ENCODE measurements around the gene WDR82.

WDR82 gene

DNA sequence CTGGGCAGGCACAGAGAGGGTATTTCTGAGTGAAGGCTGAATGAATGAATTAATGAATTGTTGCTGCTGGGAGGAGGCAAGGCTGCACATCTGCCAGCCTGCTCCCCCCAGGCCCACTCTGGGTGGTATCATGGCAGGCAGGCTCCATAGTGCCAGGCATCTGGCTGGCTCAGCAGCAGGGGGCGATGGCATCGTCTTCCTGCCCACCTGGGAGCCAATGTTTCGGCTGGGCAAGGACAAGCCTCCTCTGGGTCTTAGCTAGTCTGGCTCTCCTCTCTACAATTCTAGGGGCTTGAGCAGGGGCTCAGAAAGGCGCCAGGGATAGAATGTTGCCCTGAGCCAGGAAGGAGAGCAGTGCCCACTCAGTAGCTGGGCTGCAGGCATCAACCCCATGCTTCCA lies 51.3 kb downstream of the WDR82 start:
- Histone ChIP-seq H3K27ac (ENCODE audit: low read length) (no peak overlapping the region), H3K4me1 (ENCODE audit: control insufficient read depth, insufficient read depth, low read length) (peaks cover 2% of the 10 kb centered on the region), H3K9ac (ENCODE audit: low read length in 2 of 2) (no peak overlapping the region), H3K36me3 (ENCODE audit: control insufficient read depth in 2 of 2, insufficient read depth in 2 of 2, low read length in 2 of 2) (peaks cover 29 to 31% of the 10 kb centered on the region in 2 donors), H3K27me3 (ENCODE audit: control insufficient read depth in 1 of 2, insufficient read depth in 2 of 2, low read length in 2 of 2) (no peaks in the 10 kb centered on the region), H3K9me3 (ENCODE audit: control insufficient read depth in 2 of 2, low read length in 2 of 2) (no peaks in the 10 kb centered on the region), H3K4me3 (ENCODE audit: low read length in 2 of 2) (no peak overlapping the region)

GRCh38 chr3:52226229-52226817 lies 52.1 kb downstream of the WDR82 start:
- Histone ChIP-seq H3K36me3 (ENCODE audit: control insufficient read depth in 2 of 2, insufficient read depth in 2 of 2, low read length in 2 of 2) (peaks cover 28 to 31% of the 10 kb centered on the region in 2 donors), H3K27ac (ENCODE audit: low read length) (no peak overlapping the region), H3K4me1 (ENCODE audit: control insufficient read depth, insufficient read depth, low read length) (peaks cover 3% of the 10 kb centered on the region), H3K27me3 (ENCODE audit: control insufficient read depth in 1 of 2, insufficient read depth in 2 of 2, low read length in 2 of 2) (no peaks in the 10 kb centered on the region), H3K9ac (ENCODE audit: low read length in 2 of 2) (no peak overlapping the region), H3K9me3 (ENCODE audit: control insufficient read depth in 2 of 2, low read length in 2 of 2) (no peaks in the 10 kb centered on the region), H3K4me3 (ENCODE audit: low read length in 2 of 2) (no peak overlapping the region)

- peaks cover 21 to 24% of the 10 kb centered on the region in 2 donors for H3K36me3 ChIP-seq (ENCODE audit: control insufficient read depth in 2 of 2, insufficient read depth in 2 of 2, low read length in 2 of 2)
- no peak within 1 kb of the TSS for H3K27ac ChIP-seq (ENCODE audit: low read length)
Measured at GRCh38 chr3:52225452-52226228, 52.8 kb downstream of the WDR82 start, which contains the start of gene TLR9. Gene TLR9, minus strand, starts transcription at chr3:52225645. Its CDS starts 116 bp downstream, at chr3:52225529.

GRCh38 chr3:52223449-52224408 lies 54.7 kb downstream of the WDR82 start:
- Histone ChIP-seq H3K27me3 (ENCODE audit: control insufficient read depth in 1 of 2, insufficient read depth in 2 of 2, low read length in 2 of 2) (no peaks in the 10 kb centered on the region), H3K9ac (ENCODE audit: low read length in 2 of 2) (no peak overlapping the region), H3K27ac (ENCODE audit: low read length) (no peak overlapping the region), H3K4me1 (ENCODE audit: control insufficient read depth, insufficient read depth, low read length) (peaks cover 8% of the 10 kb centered on the region), H3K36me3 (ENCODE audit: control insufficient read depth in 2 of 2, insufficient read depth in 2 of 2, low read length in 2 of 2) (peaks cover 2 to 7% of the 10 kb centered on the region in 2 donors), H3K4me3 (ENCODE audit: low read length in 2 of 2) (no peak overlapping the region), H3K9me3 (ENCODE audit: control insufficient read depth in 2 of 2, low read length in 2 of 2) (no peaks in the 10 kb centered on the region)

More at GRCh38 chr3:52225452-52226228, 52.8 kb downstream of the WDR82 start, which contains the start of gene TLR9:
- no peak within 1 kb of the TSS for H3K9ac ChIP-seq (ENCODE audit: low read length in 2 of 2)
- H3K9me3 ChIP-seq (ENCODE audit: control insufficient read depth in 2 of 2, low read length in 2 of 2), result no peaks in the 10 kb centered on the region
- H3K27me3 ChIP-seq (ENCODE audit: control insufficient read depth in 1 of 2, insufficient read depth in 2 of 2, low read length in 2 of 2), result no peaks in the 10 kb centered on the region
- peaks cover 6% of the 10 kb centered on the region for H3K4me1 ChIP-seq (ENCODE audit: control insufficient read depth, insufficient read depth, low read length)
- no peak within 1 kb of the TSS for H3K4me3 ChIP-seq (ENCODE audit: low read length in 2 of 2)

DNA sequence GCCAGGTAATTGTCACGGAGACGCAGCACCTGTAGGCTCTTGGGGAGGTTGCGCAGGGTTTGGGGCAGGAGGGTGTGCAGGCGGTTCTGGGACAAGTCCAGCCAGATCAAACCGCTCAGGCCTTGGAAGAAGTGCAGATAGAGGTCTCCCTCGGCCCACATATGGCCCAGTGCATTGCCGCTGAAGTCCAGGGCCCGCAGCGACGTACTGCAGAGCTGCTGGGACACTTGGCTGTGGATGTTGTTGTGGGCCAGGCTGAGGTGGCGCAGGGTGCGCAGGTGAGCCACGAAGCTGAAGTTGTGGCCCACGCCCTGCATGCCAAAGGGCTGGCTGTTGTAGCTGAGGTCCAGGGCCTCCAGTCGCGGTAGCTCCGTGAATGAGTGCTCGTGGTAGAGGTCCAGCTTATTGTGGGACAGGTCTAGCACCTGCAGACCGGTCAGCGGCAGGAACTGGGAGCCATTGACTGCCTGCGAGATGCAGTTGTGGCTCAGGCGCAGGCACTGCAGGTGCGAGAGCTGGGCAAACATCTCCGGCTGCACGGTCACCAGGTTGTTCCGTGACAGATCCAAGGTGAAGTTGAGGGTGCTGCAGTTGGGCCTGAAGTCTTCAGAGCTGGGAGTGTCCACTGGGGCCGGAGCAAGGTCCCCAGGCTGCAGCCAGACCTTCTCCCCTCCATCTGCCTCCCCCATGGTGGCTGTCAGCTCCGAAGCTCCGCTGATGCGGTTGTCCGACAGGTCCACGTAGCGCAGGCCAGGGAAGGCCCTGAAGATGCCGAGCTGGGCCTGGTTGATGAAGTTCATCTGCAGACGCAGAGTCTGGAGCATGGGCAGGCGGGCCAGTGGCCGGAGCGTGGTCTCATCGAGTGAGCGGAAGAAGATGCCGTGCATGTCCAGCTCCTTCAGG lies 55.9 kb downstream of the WDR82 start:
- Histone ChIP-seq H3K36me3 (ENCODE audit: control insufficient read depth in 2 of 2, insufficient read depth in 2 of 2, low read length in 2 of 2) (peaks cover 0 to 1% of the 10 kb centered on the region in 2 donors), H3K4me1 (ENCODE audit: control insufficient read depth, insufficient read depth, low read length) (peaks cover 10% of the 10 kb centered on the region), H3K9ac (ENCODE audit: low read length in 2 of 2) (no peak overlapping the region), H3K4me3 (ENCODE audit: low read length in 2 of 2) (no peak overlapping the region), H3K27me3 (ENCODE audit: control insufficient read depth in 1 of 2, insufficient read depth in 2 of 2, low read length in 2 of 2) (no peaks in the 10 kb centered on the region), H3K27ac (ENCODE audit: low read length) (no peak overlapping the region), H3K9me3 (ENCODE audit: control insufficient read depth in 2 of 2, low read length in 2 of 2) (no peaks in the 10 kb centered on the region)

DNA sequence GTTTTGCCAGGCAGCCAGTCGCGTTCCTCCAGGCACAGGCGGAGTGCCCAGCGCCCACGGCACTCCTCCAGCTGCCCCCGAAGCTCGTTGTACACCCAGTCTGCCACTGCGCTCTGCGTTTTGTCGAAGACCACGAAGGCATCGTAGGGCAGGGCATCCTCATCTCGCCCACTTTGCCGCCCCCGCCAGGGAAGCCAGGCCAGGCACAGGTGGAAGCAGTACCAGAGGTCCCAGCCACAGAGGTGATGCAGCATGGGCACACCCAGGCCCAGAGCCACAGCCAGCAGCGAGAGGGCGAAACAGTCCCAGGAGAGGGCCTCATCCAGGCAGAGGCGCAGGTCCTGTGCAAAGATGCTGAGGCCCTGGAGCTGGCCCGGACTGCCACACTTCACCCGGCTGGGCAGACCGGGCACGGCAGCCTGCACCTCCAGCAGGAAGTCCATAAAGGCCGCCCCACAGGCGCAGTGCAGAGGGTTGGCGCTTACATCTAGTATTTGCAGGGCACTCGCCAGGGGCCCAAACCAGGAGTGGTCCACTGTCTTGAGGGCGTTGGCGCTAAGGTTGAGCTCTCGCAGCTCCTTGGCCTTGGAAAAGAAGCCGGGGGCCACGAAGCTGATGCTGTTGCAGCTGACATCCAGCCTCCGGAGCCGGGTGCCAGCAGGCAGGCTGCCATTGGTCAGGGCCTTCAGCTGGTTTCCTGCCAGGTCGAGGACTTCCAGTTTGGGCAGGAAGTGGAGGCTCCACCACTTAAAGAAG lies 56.7 kb downstream of the WDR82 start:
- peaks cover 17% of the 10 kb centered on the region for H3K4me1 ChIP-seq (ENCODE audit: control insufficient read depth, insufficient read depth, low read length)

DNA sequence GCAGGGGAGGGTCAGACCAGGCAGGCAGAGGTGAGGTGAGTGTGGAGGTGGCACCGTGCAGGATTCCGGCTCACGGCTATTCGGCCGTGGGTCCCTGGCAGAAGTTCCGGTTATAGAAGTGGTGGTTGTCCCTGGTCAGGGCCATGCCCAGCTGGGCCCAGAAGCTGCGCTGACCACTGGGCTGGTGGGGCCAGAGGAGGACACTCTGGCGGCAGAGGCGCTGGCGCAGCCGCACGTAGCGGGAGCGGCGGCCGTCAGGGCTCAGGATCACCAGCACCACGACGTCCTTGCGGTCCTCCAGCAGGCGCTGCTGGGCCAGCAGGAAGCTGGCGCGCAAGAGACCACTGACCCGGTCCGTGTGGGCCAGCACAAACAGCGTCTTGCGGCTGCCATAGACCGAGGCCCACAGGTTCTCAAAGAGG lies 57.3 kb downstream of the WDR82 start:
- H3K9me3 ChIP-seq (ENCODE audit: control insufficient read depth in 2 of 2, low read length in 2 of 2), result no peaks in the 10 kb centered on the region
- H3K27me3 ChIP-seq (ENCODE audit: control insufficient read depth in 1 of 2, insufficient read depth in 2 of 2, low read length in 2 of 2), result no peaks in the 10 kb centered on the region
- no peak overlapping the region for H3K9ac ChIP-seq (ENCODE audit: low read length in 2 of 2)
- H3K4me3 ChIP-seq (ENCODE audit: low read length in 2 of 2), result no peak overlapping the region
- H3K27ac ChIP-seq (ENCODE audit: low read length), result no peak overlapping the region
- peaks cover 21% of the 10 kb centered on the region for H3K4me1 ChIP-seq (ENCODE audit: control insufficient read depth, insufficient read depth, low read length)
- no peaks in the 10 kb centered on the region for H3K36me3 ChIP-seq (ENCODE audit: control insufficient read depth in 2 of 2, insufficient read depth in 2 of 2, low read length in 2 of 2)

More for the DNA sequence above, 56.7 kb downstream of the WDR82 start:
- no peak overlapping the region for H3K9ac ChIP-seq (ENCODE audit: low read length in 2 of 2)
- no peaks in the 10 kb centered on the region for H3K36me3 ChIP-seq (ENCODE audit: control insufficient read depth in 2 of 2, insufficient read depth in 2 of 2, low read length in 2 of 2)
- no peaks in the 10 kb centered on the region for H3K9me3 ChIP-seq (ENCODE audit: control insufficient read depth in 2 of 2, low read length in 2 of 2)
- H3K4me3 ChIP-seq (ENCODE audit: low read length in 2 of 2), result no peak overlapping the region
- H3K27me3 ChIP-seq (ENCODE audit: control insufficient read depth in 1 of 2, insufficient read depth in 2 of 2, low read length in 2 of 2), result no peaks in the 10 kb centered on the region
- H3K27ac ChIP-seq (ENCODE audit: low read length), result no peak overlapping the region

DNA sequence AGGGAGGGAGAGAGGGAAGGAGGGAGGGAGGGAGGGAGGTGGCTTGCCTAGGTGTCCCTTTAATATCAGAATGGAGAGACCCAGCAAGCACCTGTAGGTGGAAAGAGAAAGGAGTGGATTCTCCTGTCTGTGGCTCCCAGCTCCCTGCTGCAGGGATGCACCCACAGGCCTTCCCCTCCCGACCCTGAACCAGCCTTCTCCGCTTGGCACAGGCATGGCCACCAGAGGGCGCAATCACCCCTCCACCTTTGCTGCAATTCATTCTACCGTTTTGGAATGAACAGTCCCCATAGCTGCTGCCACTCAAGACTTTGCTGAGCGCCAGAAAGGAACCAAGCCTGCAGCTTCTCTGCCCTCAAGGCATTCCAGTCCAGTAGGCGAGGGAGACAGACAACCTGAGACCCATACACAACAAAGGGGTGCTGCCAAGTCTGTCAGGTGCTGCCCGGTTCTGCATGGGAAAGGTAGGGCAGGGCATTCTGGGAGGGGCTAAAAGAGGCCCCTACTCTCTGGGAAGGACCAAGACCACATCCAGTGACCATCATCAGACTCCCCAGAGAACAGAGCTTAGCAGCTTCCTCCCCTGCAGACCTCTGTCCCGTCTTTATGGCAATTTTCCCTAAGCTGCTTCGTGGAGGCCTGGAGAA lies 57.9 kb downstream of the WDR82 start:
- Histone ChIP-seq H3K36me3 (ENCODE audit: control insufficient read depth in 2 of 2, insufficient read depth in 2 of 2, low read length in 2 of 2) (peaks cover 0 to 4% of the 10 kb centered on the region in 2 donors), H3K4me3 (ENCODE audit: low read length in 2 of 2) (no peak overlapping the region), H3K4me1 (ENCODE audit: control insufficient read depth, insufficient read depth, low read length) (peaks cover 21% of the 10 kb centered on the region), H3K9me3 (ENCODE audit: control insufficient read depth in 2 of 2, low read length in 2 of 2) (no peaks in the 10 kb centered on the region), H3K27ac (ENCODE audit: low read length) (no peak overlapping the region), H3K27me3 (ENCODE audit: control insufficient read depth in 1 of 2, insufficient read depth in 2 of 2, low read length in 2 of 2) (no peaks in the 10 kb centered on the region), H3K9ac (ENCODE audit: low read length in 2 of 2) (no peak overlapping the region)

- Histone ChIP-seq H3K27me3 (ENCODE audit: control insufficient read depth in 1 of 2, insufficient read depth in 2 of 2, low read length in 2 of 2) (no peaks in the 10 kb centered on the region), H3K9ac (ENCODE audit: low read length in 2 of 2) (no peak overlapping the region), H3K27ac (ENCODE audit: low read length) (peak overlapping the region; percentile 11), H3K9me3 (ENCODE audit: control insufficient read depth in 2 of 2, low read length in 2 of 2) (no peaks in the 10 kb centered on the region), H3K4me1 (ENCODE audit: control insufficient read depth, insufficient read depth, low read length) (peaks cover 21% of the 10 kb centered on the region), H3K4me3 (ENCODE audit: low read length in 2 of 2) (no peak overlapping the region), H3K36me3 (ENCODE audit: control insufficient read depth in 2 of 2, insufficient read depth in 2 of 2, low read length in 2 of 2) (peaks cover 14% of the 10 kb centered on the region in 2 donors)
Measured at GRCh38 chr3:52218937-52219650, 59.4 kb downstream of the WDR82 start.

Measured in stomach smooth muscle (tissue), 2 donors.